Measurements from ENCODE around the gene RAD54L2. TPM values are rescaled to one million over a fixed set of nuclear protein-coding genes. Genes with fewer than 3 reads are reported as not detected.

The RAD54L2 gene
- total RNA-seq, 4 donors from 2014 or later, result 15.0 to 36.5 (median 20.4) TPM

DNA sequence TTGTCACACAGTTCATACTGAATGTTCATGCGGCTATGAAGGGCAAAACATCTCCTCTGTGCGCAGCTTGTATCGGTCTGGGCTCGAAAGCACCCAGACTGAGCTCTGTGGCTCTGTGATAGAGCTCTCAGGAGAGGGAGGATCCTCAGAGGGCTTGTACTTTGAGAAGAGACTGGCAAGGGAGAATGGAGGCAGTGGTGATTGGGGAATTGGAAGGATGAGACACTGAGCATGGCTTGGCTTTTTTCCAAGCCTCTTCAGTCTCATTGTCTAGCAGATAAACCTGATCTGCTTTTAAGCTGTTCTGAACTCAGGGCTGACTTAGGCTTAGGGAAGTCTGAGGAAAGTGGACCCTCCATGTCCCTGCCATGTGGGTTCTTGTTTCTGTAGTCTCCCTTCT lies 43.0 kb downstream of the RAD54L2 start:
- WGBS, result 84% methylated on average over 4 of the region's 4 CpGs
- no peak for DNase-seq (ENCODE audit: low spot score in 2 of 2)
- Histone ChIP-seq H3K4me1 (no peaks in the 10 kb centered on the region), H3K36me3 (no peaks in the 10 kb centered on the region), H3K4me3 (no peak overlapping the region), H3K27me3 (no peaks in the 10 kb centered on the region), H3K27ac (no peak overlapping the region), H3K9me3 (no peaks in the 10 kb centered on the region)
- TF ChIP-seq POLR2AphosphoS5 (IDR thresholded peaks at IDR 0.05) (no peak), POLR2A (IDR thresholded peaks at IDR 0.05) (no peak), EP300 (IDR thresholded peaks at IDR 0.05) (no peak)
- TF ChIP-seq, protein P1, sequence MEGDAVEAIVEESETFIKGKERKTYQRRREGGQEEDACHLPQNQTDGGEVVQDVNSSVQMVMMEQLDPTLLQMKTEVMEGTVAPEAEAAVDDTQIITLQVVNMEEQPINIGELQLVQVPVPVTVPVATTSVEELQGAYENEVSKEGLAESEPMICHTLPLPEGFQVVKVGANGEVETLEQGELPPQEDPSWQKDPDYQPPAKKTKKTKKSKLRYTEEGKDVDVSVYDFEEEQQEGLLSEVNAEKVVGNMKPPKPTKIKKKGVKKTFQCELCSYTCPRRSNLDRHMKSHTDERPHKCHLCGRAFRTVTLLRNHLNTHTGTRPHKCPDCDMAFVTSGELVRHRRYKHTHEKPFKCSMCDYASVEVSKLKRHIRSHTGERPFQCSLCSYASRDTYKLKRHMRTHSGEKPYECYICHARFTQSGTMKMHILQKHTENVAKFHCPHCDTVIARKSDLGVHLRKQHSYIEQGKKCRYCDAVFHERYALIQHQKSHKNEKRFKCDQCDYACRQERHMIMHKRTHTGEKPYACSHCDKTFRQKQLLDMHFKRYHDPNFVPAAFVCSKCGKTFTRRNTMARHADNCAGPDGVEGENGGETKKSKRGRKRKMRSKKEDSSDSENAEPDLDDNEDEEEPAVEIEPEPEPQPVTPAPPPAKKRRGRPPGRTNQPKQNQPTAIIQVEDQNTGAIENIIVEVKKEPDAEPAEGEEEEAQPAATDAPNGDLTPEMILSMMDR (IDR thresholded peaks at IDR 0.05), result no peak

DNA sequence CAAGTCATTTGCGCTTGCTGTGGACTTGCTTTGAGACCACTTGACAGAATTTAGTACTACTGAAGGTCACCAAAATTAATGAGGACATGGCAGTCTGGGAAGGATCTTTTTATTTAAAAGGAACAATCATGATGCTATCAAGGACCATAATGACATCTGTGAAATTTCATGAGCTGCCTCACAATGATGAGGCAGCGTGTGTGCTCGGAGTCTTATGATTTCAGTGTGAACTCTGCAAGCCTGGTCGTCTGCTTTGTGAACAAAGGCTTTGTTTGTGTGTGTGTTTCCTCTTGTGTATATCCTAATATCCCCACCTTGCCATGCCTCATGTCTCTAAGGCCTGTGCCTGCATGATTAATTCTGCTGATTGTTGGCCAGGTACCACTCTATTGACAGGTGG lies 46.7 kb downstream of the RAD54L2 start:
- no peak overlapping the region for H3K27ac ChIP-seq
- no peaks in the 10 kb centered on the region for H3K9me3 ChIP-seq
- no peak for DNase-seq (ENCODE audit: low spot score in 2 of 2)
- H3K27me3 ChIP-seq, result no peaks in the 10 kb centered on the region
- TF ChIP-seq POLR2A (IDR thresholded peaks at IDR 0.05) (no peak), EP300 (IDR thresholded peaks at IDR 0.05) (no peak)
- TF ChIP-seq, protein P1 (IDR thresholded peaks at IDR 0.05), result no peak
- H3K4me1 ChIP-seq, result no peaks in the 10 kb centered on the region
- H3K4me3 ChIP-seq, result no peak overlapping the region
- 89% methylated on average over 4 of the region's 4 CpGs for WGBS
- peaks cover 1% of the 10 kb centered on the region for H3K36me3 ChIP-seq

DNA sequence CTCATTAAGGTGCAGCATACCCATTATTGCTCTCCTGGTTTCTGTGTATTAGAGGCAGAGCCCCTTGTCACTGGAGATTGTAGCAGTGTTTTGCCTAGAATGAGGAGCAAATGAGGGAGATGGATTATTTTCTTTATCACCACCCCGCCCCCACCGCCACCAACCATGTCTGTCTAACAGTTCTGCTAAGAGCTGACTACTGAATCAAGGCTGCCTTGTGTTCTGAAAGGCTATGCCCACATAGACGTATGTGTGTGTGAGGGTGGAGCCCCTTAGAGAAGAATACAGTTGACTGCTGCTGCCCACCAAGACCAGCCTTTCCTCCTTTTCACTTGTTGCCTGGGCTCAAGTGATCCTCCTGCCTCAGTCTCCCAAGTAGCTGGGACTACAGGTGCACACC lies 47.4 kb downstream of the RAD54L2 start:
- DNase-seq (ENCODE audit: low spot score in 2 of 2), result no peak
- Histone ChIP-seq H3K36me3 (peaks cover 8% of the 10 kb centered on the region), H3K27me3 (no peaks in the 10 kb centered on the region), H3K4me3 (no peak overlapping the region), H3K4me1 (no peaks in the 10 kb centered on the region), H3K27ac (peak overlapping the region; percentile 18), H3K9me3 (no peaks in the 10 kb centered on the region)
- TF ChIP-seq EP300 (IDR thresholded peaks at IDR 0.05) (no peak), POLR2A (IDR thresholded peaks at IDR 0.05) (no peak), POLR2AphosphoS5 (IDR thresholded peaks at IDR 0.05) (no peak)
- TF ChIP-seq, protein P1 (IDR thresholded peaks at IDR 0.05), result no peak
- WGBS, result 96% methylated on average over 3 of the region's 3 CpGs

Other genes starting within 250 kb of the RAD54L2 start
- gene MANF, start 153.4 kb upstream of the RAD54L2 start, total RNA-seq, result 10 to 100 TPM; 21.7 to 64.0 (median 52.8) TPM
- 10 to 100 TPM; 33.6 to 50.9 (median 41.7) TPM for gene RBM15B, start 147.4 kb upstream of the RAD54L2 start, total RNA-seq
- 10 to 100 TPM; 18.9 to 29.9 (median 23.7) TPM for gene DCAF1, start 38.7 kb upstream of the RAD54L2 start, total RNA-seq
- 100 to 1,000 TPM in 3 of 4 donors, 10 to 100 TPM in 1; 52.3 to 137 (median 129) TPM for gene TEX264, start 132.5 kb downstream of the RAD54L2 start, total RNA-seq
- gene GRM2, start 168.3 kb downstream of the RAD54L2 start, total RNA-seq, result 1 to 10 TPM; 1.9 to 7.3 (median 5.8) TPM
- not detected for gene IQCF6, start 240.5 kb downstream of the RAD54L2 start, total RNA-seq

All from suprapubic skin (tissue), 4 donors.